ENCODE measurements around the gene ARHGEF7.

ARHGEF7 gene

GRCh38 chr13:111281751-111282311, 166.7 kb downstream of the ARHGEF7 start:
- peak; percentile 84 for DNase-seq

- DNase-seq: peak; percentile 88
These were observed 167.3 kb downstream of the ARHGEF7 start for GRCh38 chr13:111282425-111282824.

GRCh38 chr13:111282997-111283396, 167.9 kb downstream of the ARHGEF7 start:
- no peak for DNase-seq

DNA sequence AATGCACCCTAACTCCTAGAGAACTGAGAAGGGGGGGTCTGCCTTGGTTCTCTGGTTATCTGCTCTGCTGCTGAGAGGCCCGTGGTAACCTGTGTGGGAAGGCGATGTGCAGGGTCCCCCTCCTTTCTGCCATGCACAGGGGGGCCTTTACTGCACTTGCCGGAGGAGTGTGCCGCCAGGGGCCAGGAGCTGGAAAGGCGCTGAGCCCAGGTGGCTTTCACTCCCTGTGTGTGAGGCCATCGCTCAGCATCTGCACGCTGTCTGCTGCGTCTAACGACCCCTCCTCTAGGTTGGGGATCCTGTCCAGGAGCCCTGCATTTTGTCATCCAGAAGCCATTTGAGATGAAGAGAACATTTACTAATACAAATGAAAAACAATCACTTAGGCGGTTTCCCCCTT, 168.3 kb downstream of the ARHGEF7 start:
- no peak for DNase-seq

- no peak for DNase-seq
These were observed 168.9 kb downstream of the ARHGEF7 start for GRCh38 chr13:111283991-111284390.

- no peak for DNase-seq
These were observed 169.5 kb downstream of the ARHGEF7 start for GRCh38 chr13:111284565-111284964.

DNA sequence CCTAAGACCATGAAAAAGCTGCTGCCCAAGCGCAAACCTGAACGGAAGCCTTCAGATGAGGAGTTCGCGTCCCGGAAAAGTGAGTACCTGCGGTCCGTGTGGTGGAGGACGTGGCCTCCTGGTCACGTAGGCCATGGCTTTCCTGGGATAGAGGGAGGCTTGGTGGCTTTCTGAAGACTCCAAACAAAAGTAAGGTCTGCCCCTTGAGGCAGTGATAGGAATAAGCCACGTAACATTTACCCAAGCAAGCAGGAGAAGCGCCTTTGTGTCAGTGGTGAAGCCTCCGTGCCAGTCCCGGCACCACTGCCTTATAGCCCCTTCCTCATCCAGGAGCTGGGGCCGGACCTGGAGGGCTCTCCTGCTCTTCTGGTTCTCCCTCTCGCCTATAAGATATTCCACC, 171.1 kb downstream of the ARHGEF7 start:
- no peak for DNase-seq

DNA sequence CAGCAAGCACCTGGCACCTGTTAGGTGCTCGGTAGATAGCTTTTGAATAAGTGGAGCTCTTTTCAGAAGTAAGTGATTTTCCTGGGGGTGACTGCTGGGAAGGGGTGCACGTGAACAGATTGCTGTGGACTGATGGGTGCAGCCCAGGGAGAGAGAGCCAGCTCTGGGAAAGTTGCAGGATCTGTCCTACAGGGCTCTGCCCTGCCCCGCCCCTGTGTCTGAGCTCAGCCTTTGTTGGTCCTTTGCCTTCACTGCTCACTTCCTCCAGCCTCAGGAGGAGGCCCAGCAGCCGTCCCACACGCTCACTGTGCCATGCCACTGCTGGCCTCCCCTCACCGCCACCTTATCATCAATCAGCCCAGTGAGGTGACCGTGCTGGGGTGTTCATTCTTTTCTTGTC, 171.6 kb downstream of the ARHGEF7 start:
- no peak for DNase-seq

DNA sequence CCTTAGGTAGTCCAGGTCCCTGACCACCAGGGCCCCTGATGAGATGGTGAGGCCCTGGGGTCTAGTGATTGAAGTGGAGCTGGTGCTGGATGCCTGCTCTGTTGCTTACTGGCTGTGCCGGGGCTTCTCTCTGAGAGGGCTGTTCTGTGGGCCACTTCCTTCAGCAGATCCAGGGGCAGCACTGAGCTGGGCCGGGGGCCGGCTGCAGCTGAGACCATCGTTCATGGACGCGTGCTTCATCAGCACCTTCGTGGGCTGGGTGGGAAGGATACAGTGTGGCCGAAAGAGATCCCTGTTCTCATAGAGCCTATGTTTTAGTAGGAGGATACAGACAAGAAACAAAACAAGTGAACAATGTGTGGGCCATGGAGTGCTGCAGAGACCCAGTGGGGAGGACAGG, 172.1 kb downstream of the ARHGEF7 start:
- no peak for DNase-seq

DNA sequence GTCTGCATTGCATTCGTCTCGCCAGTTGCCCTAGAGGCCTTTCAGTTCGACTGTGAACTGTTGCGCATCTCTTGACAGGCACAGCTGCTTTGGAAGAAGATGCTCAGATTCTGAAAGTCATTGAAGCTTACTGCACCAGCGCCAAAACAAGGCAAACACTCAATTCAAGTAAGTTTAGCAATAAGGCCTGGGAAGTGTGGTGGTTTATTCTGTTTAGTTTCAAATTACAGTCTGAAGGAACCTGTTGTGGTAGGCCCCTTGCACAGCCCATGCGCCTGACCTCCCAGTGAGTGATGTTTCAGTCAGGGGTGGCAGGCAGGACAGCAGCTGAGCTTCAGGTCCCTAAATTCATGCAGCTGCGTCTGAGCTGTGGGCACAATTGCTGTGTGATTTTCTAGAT, 173.2 kb downstream of the ARHGEF7 start:
- DNase-seq: no peak

- DNase-seq: no peak
These were observed 174.1 kb downstream of the ARHGEF7 start for GRCh38 chr13:111289251-111289650.

DNA sequence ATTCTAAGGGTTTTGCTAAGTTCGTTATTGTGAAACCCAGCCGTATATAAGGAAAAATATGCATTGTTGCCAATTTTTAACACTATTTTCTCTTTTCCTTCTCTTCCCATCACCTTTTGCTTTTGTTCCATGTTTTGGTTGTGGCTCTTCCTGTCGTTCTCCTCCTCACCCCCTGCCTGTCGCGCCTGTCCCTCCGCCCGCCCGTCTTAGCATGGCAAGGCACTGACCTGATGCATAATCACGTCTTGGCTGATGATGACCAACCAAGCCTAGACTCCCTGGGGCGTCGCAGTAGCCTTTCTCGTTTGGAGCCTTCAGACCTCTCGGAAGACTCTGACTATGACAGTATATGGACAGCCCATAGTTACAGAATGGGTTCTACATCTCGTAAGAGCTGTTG, 176.8 kb downstream of the ARHGEF7 start:
- no peak for DNase-seq

DNA sequence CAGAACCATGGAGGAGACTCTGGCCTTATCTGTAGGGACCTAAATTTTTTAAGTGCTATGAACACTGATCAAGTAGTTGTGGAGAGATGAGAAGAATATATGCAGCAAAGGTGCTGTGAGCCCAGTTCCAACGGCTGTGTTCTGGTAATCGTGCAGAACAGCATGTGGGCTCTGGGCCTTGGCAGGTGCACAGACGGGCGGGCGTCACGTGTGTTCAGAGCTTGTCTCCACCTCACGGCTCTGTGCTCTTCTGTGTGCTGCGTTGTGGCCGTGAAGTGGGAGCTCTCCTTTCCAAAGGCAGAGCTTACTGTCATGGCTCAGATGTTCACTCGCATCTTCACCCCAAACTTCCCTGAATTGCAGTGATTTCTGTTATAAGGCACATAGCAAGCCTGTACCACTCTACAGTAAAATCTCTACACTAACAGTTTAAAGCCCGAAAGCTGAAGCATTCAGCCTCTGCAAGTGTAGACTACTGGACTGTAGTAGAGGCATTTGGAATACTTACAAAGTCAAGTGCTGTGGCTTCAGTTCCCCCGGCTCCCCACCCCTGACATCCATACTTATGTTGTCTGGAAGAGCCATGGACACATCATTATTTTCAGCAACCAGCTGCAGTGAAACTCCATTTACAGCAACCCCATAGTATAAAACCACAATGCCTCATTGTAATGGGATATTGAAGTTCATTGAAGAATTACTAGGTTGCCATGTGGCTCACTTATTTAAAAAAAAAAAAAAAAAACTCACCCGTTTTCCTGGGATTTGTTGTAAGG, 177.8 kb downstream of the ARHGEF7 start:
- DNase-seq: no peak

DNA sequence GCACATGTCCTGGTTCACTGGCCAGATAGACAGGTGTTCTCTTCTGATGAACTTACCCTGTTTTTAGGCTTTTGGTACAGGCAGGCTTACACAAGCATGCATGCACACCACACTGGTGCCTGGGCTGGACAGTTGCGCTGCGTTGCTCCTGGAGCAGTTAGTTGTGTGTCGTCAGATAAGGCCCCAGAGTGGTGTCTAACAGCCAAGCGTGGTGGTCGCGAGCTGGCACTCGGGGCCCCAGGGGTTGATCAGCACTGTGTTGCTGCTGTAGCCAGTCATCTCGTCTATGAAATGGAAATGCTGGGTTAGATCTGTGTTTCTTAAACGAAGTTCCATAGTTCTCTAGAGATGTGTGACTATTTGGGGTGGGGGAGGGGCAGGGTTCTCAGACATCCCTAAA, 180.8 kb downstream of the ARHGEF7 start:
- no peak for DNase-seq

DNA sequence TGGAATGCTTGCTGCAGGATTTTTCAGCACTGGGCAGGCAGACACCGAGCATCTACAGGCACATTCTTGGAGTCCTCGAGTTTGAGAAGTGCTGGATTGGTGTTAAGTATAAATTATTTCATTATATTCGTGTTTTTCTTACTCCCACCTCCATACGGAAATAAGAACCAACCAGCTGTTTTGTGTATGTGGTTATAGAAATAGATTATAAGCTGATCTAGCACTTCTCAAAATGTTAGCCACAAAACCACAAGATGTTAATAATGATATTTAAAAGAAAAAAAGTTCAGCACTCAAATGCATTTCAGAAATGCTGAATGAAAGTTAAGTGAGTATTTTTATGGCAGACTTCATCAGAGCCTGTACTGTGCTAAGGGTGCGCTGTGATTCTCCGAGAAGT, 181.3 kb downstream of the ARHGEF7 start:
- DNase-seq: no peak

DNA sequence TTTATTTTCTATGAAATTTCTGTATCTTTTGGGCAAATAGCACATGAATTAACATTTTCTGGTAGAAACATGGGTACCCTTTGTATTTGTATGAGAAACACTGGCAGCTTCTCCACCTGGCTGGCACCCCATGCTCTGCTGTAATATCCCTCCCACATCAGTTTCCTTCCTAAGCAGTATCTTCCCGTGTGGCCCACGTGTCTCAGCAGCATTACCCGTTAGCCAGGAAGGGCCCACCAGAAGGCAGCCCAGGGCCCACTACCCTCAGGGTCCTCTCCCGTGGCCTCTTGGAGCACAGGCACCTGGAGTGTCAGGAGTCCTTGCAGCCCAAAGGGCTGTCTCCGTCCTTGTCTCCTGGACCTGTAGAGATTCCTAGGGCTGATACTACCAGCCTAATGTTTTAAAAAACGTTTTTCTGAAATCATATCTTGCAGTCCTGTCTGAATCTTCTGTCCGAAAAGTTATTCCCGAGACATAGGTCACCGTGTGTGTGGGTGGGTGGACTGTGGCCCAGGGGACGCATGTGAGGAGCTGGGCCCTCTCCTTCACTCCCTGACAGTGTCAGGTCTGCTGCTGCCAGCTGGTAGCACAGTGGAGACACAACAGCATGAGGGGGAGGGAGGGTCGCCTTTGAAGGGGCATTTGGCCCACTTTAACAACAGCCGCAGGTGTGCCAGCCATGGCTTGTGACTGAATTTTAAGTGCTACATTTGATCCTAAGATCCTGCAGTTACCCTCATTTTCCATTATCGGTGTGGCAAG, 183.3 kb downstream of the ARHGEF7 start:
- peak; percentile 36 for DNase-seq

DNA sequence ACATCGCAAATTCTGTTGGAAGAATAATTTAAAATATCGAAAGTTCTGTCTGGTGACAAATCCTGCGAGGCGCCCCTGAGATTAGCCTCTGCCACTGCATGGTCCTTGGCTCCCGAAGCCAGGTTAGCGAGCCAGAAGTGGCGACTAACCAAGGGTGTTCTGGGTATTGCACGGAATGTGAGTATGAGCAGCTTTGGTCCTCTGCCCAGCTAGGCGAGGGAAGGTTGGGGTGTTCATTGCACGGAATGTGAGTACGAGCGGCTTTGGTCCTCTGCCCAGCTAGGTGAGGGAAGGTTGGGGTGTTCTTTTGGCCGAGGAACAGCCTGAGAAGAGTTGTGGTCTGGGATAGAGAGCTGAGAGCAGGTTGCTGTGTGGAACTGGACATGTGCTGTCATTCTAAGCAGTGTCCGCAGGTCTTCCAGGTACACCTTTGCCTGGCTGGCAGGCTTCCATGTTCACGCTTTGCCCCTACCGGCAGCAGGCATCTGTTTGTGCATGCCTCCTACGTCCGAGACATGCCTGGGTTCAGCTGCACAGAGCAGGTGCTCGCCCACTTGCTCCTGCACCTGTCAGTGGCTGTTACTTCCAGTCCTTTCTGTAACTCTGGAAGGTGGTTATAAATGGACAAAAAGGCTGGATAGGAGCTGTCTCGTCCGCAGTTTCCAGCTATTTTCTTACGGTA, 187.1 kb downstream of the ARHGEF7 start:
- peak; percentile 98 for DNase-seq

DNA sequence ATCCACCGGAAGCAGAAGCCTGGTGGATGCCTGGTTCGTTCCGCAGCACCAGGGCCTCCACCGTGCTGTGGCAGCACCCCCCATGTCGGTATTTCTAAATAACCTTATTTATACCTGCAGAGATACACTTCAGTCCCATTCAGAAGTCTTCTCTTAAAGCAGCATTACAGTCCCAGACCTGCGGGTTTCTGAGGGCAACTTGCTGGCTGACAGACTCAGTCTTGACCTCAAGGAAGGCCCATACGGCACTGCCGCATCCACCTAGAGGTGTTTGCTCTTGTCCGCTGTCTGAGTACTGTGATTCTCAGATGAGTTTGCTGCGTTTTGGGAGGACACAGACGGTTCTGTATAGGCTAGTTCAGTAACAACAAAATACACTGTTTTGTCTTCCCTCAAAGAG, 188.4 kb downstream of the ARHGEF7 start:
- DNase-seq: no peak

- DNase-seq: no peak
These were observed 189.0 kb downstream of the ARHGEF7 start for GRCh38 chr13:111304041-111304544.

DNA sequence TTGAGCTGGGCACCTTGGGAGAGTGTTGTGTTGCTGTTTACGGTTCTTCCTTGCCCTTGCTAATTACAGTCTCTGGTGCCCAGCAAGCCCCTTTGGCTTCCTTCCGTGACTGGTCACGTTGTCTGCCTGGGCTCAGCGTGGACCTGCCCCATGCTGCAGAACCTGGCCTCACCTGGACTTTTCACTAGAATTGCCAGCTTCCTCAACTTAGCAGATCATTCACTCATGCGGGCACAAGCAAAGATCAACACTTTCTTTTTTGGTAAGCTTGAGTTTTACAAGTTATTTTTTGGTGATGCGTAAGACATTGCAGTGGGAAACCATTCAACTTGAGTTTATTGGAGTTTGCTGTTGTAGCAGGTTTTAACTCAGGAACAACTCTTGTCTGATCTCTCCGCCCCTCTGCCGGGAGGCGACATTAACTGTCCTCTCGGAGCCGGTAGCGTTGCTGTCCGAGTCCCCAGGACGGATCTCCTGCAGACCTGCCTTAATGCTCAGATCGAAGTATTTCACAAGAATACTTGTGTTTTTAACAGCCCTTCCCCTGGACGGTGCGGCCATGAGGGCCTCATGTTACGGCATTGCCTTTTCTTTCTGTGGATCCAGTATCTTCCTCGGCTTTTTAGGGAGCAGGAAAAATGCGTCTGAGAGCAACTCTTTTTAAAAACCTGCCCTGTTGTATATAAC, 189.6 kb downstream of the ARHGEF7 start:
- DNase-seq: no peak

DNA sequence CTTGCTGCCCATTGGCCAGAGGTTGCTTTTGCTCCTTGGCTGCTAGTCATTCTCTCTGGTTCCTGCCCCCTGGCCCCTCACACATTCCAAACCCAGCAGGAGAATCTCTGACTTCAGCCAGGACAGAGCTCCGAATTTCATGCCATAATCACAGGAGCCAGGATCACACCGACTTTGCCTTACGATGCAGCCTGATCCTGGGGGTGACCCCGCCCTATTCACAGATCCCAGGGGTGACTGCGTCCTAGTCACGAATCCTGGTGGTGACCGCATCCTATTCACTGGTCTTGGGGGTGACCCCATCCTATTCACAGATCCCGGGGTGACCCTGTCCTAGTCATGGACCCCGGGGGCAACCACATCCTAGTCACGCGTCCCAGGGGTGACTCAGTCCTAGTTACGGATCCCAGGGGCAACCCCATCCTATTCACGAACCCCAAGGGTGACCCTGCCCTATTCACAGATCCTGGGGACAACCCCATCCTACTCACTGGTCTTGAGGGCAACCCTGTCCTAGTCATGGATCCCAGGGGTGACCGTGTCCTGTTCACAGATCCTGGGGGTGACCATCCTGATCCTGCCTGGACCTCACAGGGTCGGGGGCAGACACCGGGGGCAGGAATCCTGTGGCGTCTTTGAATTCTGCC, 198.0 kb downstream of the ARHGEF7 start:
- DNase-seq: no peak

- DNase-seq: no peak
These were observed 198.9 kb downstream of the ARHGEF7 start for GRCh38 chr13:111313911-111314425.
